HepG2 (cell line): Measurements from ENCODE around the gene SRSF11. TPM values are rescaled to one million over a fixed set of nuclear protein-coding genes. Genes with fewer than 3 reads are reported as not detected.

Experiments
- BCL3 ChIP-seq: sonication (generic); formaldehyde crosslinking; IDR thresholded peaks from 2 replicates; pipeline ENCODE4 v1.5.1; 2020; ENCODE audit warnings: mild to moderate bottlenecking, missing genetic modification reagents, moderate library complexity
- DMTF1 ChIP-seq: sonication (generic); formaldehyde crosslinking; IDR thresholded peaks from 2 replicates; pipeline ENCODE4 v1.4.0; 2020; ENCODE audit warnings: mild to moderate bottlenecking, missing genetic modification reagents
- FOXK2 ChIP-seq: fragments of 450-650 bp; IDR thresholded peaks from 2 replicates; pipeline ENCODE4 v1.6.1; 2016
- FOXO1 ChIP-seq: sonication (generic); formaldehyde crosslinking; IDR thresholded peaks from 2 replicates; pipeline ENCODE4 v1.4.0; 2020; ENCODE audit warnings: missing genetic modification reagents
- GTF2F1 ChIP-seq: fragments of 150-350 bp; IDR thresholded peaks from 2 replicates; pipeline ENCODE4 v1.6.1; 2014; ENCODE audit warnings: low read length
- HMGA1 ChIP-seq: sonication (generic); formaldehyde crosslinking; conservative IDR thresholded peaks from 2 replicates; pipeline ENCODE4 v1.4.0; 2020; ENCODE audit warnings: missing genetic modification reagents
- MLLT10 ChIP-seq: sonication (generic); formaldehyde crosslinking; IDR thresholded peaks from 2 replicates; pipeline ENCODE4 v1.4.0; 2020; ENCODE audit warnings: missing genetic modification reagents
- MTF1 ChIP-seq: sonication (generic); formaldehyde crosslinking; IDR thresholded peaks from 2 replicates; pipeline ENCODE4 v1.5.0; 2020; ENCODE audit warnings: missing genetic modification reagents
- REST ChIP-seq, 2 experiments: IDR thresholded peaks; 2 replicates each; pipeline ENCODE4 v1.6.1; 2011 to 2012; ENCODE audit warnings: low read length in 2 of 2, borderline replicate concordance in 1 of 2, low read depth in 1 of 2, mild to moderate bottlenecking in 1 of 2, moderate library complexity in 1 of 2
- RFXANK ChIP-seq: IDR thresholded peaks from 2 replicates; pipeline ENCODE4 v1.6.1; 2016
- THRA ChIP-seq: sonication (generic); formaldehyde crosslinking; IDR thresholded peaks from 2 replicates; pipeline ENCODE4 v1.4.0; 2020; ENCODE audit warnings: missing genetic modification reagents, borderline replicate concordance
- ZFY ChIP-seq: sonication (generic); formaldehyde crosslinking; IDR thresholded peaks from 2 replicates; pipeline ENCODE4 v1.4.0; 2020; ENCODE audit warnings: missing genetic modification reagents
- ZNF234 ChIP-seq: sonication (generic); formaldehyde crosslinking; conservative IDR thresholded peaks from 2 replicates; pipeline ENCODE4 v1.5.1; 2020; ENCODE audit warnings: mild to moderate bottlenecking, missing genetic modification reagents
- ZNF572 ChIP-seq: sonication (generic); formaldehyde crosslinking; IDR thresholded peaks from 2 replicates; pipeline ENCODE4 v1.5.1; 2020; ENCODE audit warnings: mild to moderate bottlenecking, missing genetic modification reagents
- ZNF639 ChIP-seq: conservative IDR thresholded peaks from 2 replicates; pipeline ENCODE4 v1.6.1; 2018; ENCODE audit warnings: missing genetic modification reagents
- ZNF660 ChIP-seq: sonication (generic); formaldehyde crosslinking; IDR thresholded peaks from 2 replicates; pipeline ENCODE4 v1.5.1; 2020; ENCODE audit warnings: mild to moderate bottlenecking, low read depth, missing genetic modification reagents, borderline replicate concordance
- ZNF670 ChIP-seq: sonication (generic); formaldehyde crosslinking; IDR thresholded peaks from 2 replicates; pipeline ENCODE4 v1.8.0; 2022; ENCODE audit warnings: mild to moderate bottlenecking, missing genetic modification reagents, borderline replicate concordance
- polyA plus RNA-seq, 8 experiments: library from polyadenylated mRNA; depleted of rRNA in 3 of 8; stranded (reverse) in 7 of 8; unstranded in 1 of 8; fragments of >200 nt; fragmentation: Illumina TruSeq in 4 of 8; extraction: Trizol in 4 of 8; gene quantifications; 2 replicates each; pipeline versions ENCODE4 v1.2.1 to v1.2.3, GENCODE V29; 2011 to 2016; ENCODE audit warnings: low read depth in 4 of 8, missing spikeins in 1 of 8, mixed read lengths in 1 of 8; ENCODE audit not compliant: insufficient read depth in 1 of 8
- total RNA-seq, 5 experiments: library from RNA; depleted of rRNA; stranded (reverse); fragments of >200 nt; fragmentation: Illumina TruSeq; extraction: Trizol; gene quantifications; 2 replicates each; pipeline ENCODE4 v1.2.3, GENCODE V29; 2016; ENCODE audit warnings: low read depth in 1 of 5

The SRSF11 gene
- total and polyA plus RNA-seq, 2 of the 13 experiments (the other 11 are each of a cell fraction or from before 2014, with no cell fraction given) = 118 to 381 TPM

- TF ChIP-seq ZNF670 (CRISPR knock-in tag) (peak; percentile 76), ZNF572 (no peak), HMGA1 (CRISPR knock-in tag) (no peak), GTF2F1 (no peak), ZNF234 (no peak), RFXANK (CRISPR knock-in tag) (no peak), ZFY (CRISPR knock-in tag) (peak; percentile 99), ZNF660 (CRISPR knock-in tag) (no peak), REST (IDR thresholded peaks at IDR 0.05; ENCODE audit: borderline replicate concordance in 1 of 2, low read depth in 1 of 2, low read length in 2 of 2) (peak in 1 of 2 experiments; percentile 57; a peak in 1 of 4 replicates), BCL3 (CRISPR knock-in tag) (no peak), THRA (peak; percentile 72), ZNF639 (CRISPR knock-in tag) (peak; percentile 87), FOXO1 (CRISPR knock-in tag) (peak; percentile 71), MLLT10 (CRISPR knock-in tag) (no peak), MTF1 (no peak), FOXK2 (no peak), DMTF1 (CRISPR knock-in tag) (no peak)
These were observed 15.6 kb upstream of the SRSF11 start, which contains the start of gene LRRC40 (continued) for GRCh38 chr1:70205434-70206118.
